Inferior parietal cortex (tissue), 1 donor: ENCODE data around the gene CARS1.

Experiments
- DNase-seq: peaks from one replicate; pipeline ENCODE4 v3.0.0-alpha.2; 2016; ENCODE audit errors: extremely low spot score

CARS1 gene

DNA sequence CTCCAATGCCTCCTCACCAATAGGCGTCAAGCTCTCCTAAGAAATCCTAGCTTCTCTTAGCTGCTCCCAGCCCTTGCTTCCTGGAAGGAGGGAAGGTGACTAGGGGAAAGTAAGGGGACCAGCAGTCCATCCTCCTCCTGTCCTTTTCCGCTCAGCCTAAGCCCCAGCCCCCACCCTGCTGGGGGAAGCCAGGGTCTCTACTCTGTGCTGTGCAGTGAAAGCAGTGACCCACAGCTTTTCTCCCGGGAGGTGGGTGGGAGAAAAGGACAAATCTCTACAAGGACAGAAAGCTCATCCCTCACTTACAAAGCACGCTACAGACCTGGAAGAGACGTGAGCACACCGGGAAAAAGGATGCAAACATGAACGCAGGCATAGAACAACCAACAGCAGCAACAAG lies 97.1 kb downstream of the CARS1 start:
- DNase-seq, result no peak

DNA sequence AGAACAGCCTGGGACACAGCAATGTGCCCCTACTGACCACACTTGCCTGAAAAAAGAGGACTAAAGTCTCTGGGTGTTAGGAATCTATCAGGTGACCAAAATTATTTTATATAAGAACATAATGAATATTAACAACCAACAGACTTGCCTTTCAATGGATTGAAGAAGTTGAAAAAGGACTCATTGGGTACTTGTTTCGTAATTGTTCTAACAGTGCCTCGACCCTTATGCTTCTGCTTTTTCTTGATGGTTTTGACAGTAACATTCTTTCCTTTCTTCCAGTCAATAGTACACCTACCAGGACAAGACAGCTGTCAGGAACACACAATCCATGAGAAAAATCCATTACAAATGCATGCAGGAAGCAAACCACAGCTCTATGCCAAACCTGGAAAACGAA lies 99.0 kb downstream of the CARS1 start:
- DNase-seq, result no peak

DNA sequence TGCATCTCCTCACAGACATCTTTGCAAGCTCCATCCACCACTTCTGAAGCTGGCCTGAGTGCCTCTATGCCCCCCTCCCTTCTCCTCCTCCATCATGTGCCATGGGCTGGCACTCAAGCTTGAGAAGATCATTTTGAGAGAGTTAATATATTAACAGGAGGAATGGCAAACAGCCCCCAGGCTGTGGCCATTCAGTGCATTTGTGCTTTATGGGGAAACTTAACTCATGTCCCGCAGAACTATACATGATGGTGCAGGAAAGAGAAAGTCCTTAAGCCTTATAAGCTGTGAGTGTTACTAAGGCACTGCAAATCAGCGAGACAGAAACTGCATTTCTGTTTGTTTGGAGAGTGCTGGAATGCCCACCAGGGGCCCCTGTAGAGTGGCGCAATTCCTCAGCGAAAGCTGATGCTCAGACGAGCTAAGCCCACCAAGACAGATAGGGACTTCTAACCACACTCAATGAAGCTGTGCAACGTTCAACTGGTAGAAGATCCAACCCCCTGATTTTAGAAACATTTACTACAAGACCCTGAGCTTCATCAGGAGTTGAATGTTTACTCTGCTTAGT lies 101.2 kb downstream of the CARS1 start:
- no peak for DNase-seq

DNA sequence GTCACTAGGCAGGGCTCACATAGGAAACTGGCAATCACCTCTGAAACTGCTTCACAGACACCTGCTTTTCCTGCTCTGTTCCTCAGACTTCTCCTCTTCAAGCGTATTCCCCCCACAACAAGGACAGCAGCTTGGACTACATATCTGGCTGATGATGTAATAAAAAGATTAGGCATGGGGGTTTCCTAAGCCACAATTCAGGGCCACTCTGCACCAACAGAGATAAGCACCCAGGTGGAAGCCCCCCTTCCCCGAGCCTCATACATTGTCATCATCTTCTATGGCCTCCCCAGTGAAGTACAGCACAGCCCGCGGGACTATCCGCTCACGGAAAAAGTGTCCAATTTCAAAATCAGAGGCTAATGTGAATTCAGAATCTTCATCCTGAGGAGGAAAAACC lies 103.0 kb downstream of the CARS1 start:
- DNase-seq, result no peak

DNA sequence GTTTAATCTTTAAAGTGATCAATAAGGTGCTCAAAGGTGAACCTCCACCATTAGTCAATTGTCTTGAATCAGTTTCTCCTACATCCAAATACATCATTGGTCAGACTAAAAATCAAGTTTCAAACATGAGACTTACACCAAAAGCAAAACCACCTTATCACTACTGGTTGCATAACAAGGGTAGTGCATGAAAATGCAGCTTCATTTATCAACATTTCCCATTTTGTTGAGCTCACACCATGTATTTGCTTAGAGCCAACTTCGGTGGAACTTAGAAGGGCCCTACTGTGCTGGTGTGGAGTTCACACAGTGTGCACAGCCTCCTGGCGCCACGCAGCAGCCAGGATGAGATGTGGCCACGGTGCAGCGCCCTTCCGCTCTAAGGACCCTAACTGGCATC lies 104.9 kb downstream of the CARS1 start:
- DNase-seq, result no peak

- DNase-seq, result no peak
These were observed 105.8 kb downstream of the CARS1 start for GRCh38 chr11:2951231-2952110.
